Sigmoid colon (tissue), 7 donors: ENCODE measurements around the gene MLF2. TPM values are rescaled to one million over a fixed set of nuclear protein-coding genes. Genes with fewer than 3 reads are reported as not detected.

Experiments used
- DNase-seq: peaks from one replicate; pipeline ENCODE4 v3.0.0-alpha.2; 2019
- H3K27ac ChIP-seq, 4 donors: fragments of 200-600 bp; sonication (generic); one replicate each; pipeline ENCODE4 v1.5.1; 2016 to 2019; ENCODE audit warnings: mild to moderate bottlenecking in 1 of 4
- H3K27me3 ChIP-seq, 3 donors: fragments of 200-600 bp; sonication (generic); one replicate each; pipeline ENCODE4 v1.5.1; 2019; ENCODE audit warnings: mild to moderate bottlenecking in 1 of 3
- H3K36me3 ChIP-seq, 4 donors: fragments of 200-600 bp; sonication (generic); one replicate each; pipeline ENCODE4 v1.5.1; 2016 to 2019
- H3K4me1 ChIP-seq, 4 donors: fragments of 200-600 bp; sonication (generic); one replicate each; pipeline ENCODE4 v1.5.1; 2017 to 2019
- H3K4me3 ChIP-seq, 4 donors: fragments of 200-600 bp; sonication (generic); one replicate each; pipeline ENCODE4 v1.5.1; 2017 to 2019; ENCODE audit warnings: mild to moderate bottlenecking in 2 of 4, moderate library complexity in 1 of 4
- H3K9me3 ChIP-seq, 4 donors: fragments of 200-600 bp in 3 of 4; sonication (generic) in 3 of 4; one replicate each; pipeline versions ENCODE4 v1.5.1 to v1.6.1; 2013 to 2019
- CTCF ChIP-seq, 4 experiments: fragments of 450-650 bp in 3 of 4; fragments of 200-600 bp in 1 of 4; IDR thresholded peaks; one replicate each; pipeline ENCODE4 v1.5.1; 2016 to 2019; ENCODE audit warnings: antibody characterized with exemption in 4 of 4, mild to moderate bottlenecking in 3 of 4, moderate library complexity in 2 of 4
- EP300 ChIP-seq, 4 donors: sonication (generic); formaldehyde crosslinking; IDR thresholded peaks; one replicate each; pipeline ENCODE4 v1.6.1; 2017; ENCODE audit warnings: antibody characterized with exemption in 4 of 4
- POLR2A ChIP-seq, 2 donors: fragments of 450-650 bp; IDR thresholded peaks; one replicate each; pipeline ENCODE4 v1.6.1; 2016; ENCODE audit warnings: antibody characterized with exemption in 2 of 2, mild to moderate bottlenecking in 2 of 2, moderate library complexity in 2 of 2
- POLR2AphosphoS5 ChIP-seq, 4 donors: sonication (generic); formaldehyde crosslinking; IDR thresholded peaks; one replicate each; pipeline ENCODE4 v1.6.1; 2017; ENCODE audit warnings: antibody characterized with exemption in 4 of 4
- WGBS, 2 donors: extraction: QIAGEN DNeasy Blood & Tissue Kit; methylation state at CpG; one replicate each; pipeline ENCODE4 v1.1.7; 2013; 5-methylcytosine and 5-hydroxymethylcytosine counted together
- intact Hi-C: fragments of 100-400 bp; cut with DNase I; formaldehyde crosslinking; loops from one replicate; pipeline ENCODE4 v1.15.1; 2023
- polyA plus RNA-seq, 3 donors: library from polyadenylated mRNA; stranded (reverse); fragments of 200-250 nt; gene quantifications; one replicate each; pipeline ENCODE4 v1.2.3, GENCODE V29; 2013
- total RNA-seq, 4 donors: library from RNA; depleted of rRNA; stranded (reverse); fragments of >200 nt; gene quantifications; one replicate each; pipeline ENCODE4 v1.1.0, GENCODE V29; 2016
- donor health status: healthy with polysubstance abuse.
- donor health status: Bipolar disorder and iron deficiency.
- donor health status: healthy.

Gene MLF2
- total and polyA plus RNA-seq, 7 donors, result 148 to 220 (median 159) TPM

- TF ChIP-seq POLR2A (IDR thresholded peaks at IDR 0.05) (no peak), EP300 (IDR thresholded peaks at IDR 0.05) (no peak), POLR2AphosphoS5 (IDR thresholded peaks at IDR 0.05) (peak in 1 of 4 donors; percentile 17), CTCF (IDR thresholded peaks at IDR 0.05) (no peak)
- Histone ChIP-seq H3K9me3 (no peaks in the 10 kb centered on the region), H3K27ac (peak overlapping the region; percentile 93 to 99 (median 96)), H3K36me3 (peaks cover 0 to 23% (median 6%) of the 10 kb centered on the region in 4 donors), H3K4me1 (peaks cover 0 to 68% (median 66%) of the 10 kb centered on the region in 4 donors), H3K4me3 (no peak overlapping the region), H3K27me3 (no peaks in the 10 kb centered on the region)
- peak; percentile 85 for DNase-seq
- 91 to 93% methylated on average over 4 of the region's 4 CpGs for WGBS, 2 donors
- intact Hi-C loops, result no loop called here
Measured at GRCh38 chr12:6771091-6771495, 18.2 kb upstream of the MLF2 start.

- Histone ChIP-seq H3K4me3 (no peak overlapping the region), H3K27ac (peak overlapping the region; percentile 93 to 99 (median 96)), H3K4me1 (peaks cover 0 to 72% (median 69%) of the 10 kb centered on the region in 4 donors), H3K27me3 (no peaks in the 10 kb centered on the region), H3K9me3 (no peaks in the 10 kb centered on the region), H3K36me3 (peaks cover 0 to 23% (median 6%) of the 10 kb centered on the region in 4 donors)
- intact Hi-C loops, result no loop called here
- no peak for TF ChIP-seq EP300 (IDR thresholded peaks at IDR 0.05)
- no peak for TF ChIP-seq POLR2A (IDR thresholded peaks at IDR 0.05)
- TF ChIP-seq POLR2AphosphoS5 (IDR thresholded peaks at IDR 0.05), result no peak
- no peak for TF ChIP-seq CTCF (IDR thresholded peaks at IDR 0.05)
- WGBS, 2 donors, result 90 to 94% methylated on average over 10 of the region's 10 CpGs
- no peak for DNase-seq
Measured at GRCh38 chr12:6770600-6770999, 17.7 kb upstream of the MLF2 start.

GRCh38 chr12:6770094-6770493, 17.2 kb upstream of the MLF2 start:
- no peak for TF ChIP-seq CTCF (IDR thresholded peaks at IDR 0.05)
- no peak for TF ChIP-seq POLR2AphosphoS5 (IDR thresholded peaks at IDR 0.05)
- TF ChIP-seq POLR2A (IDR thresholded peaks at IDR 0.05), result no peak
- no peak for TF ChIP-seq EP300 (IDR thresholded peaks at IDR 0.05)
- Histone ChIP-seq H3K9me3 (no peaks in the 10 kb centered on the region), H3K4me3 (no peak overlapping the region), H3K4me1 (peaks cover 0 to 77% (median 74%) of the 10 kb centered on the region in 4 donors), H3K27ac (peak overlapping the region; percentile 93 to 99 (median 96)), H3K27me3 (no peaks in the 10 kb centered on the region), H3K36me3 (peaks cover 0 to 23% (median 6%) of the 10 kb centered on the region in 4 donors)
- DNase-seq, result no peak
- WGBS, 2 donors, result 88 to 89% methylated on average over 12 of the region's 12 CpGs
- intact Hi-C loops, result no loop called here

- H3K36me3 ChIP-seq, result peaks cover 0 to 23% (median 6%) of the 10 kb centered on the region in 4 donors
- peaks cover 0 to 81% (median 78%) of the 10 kb centered on the region in 4 donors for H3K4me1 ChIP-seq
- intact Hi-C loops, result loop anchor here (5.0 kb wide), 2 partner anchors 58 to 157 kb away; partner anchors contain the start of gene P3H3
- WGBS, 2 donors, result 40 to 61% methylated on average over 4 of the region's 4 CpGs
- DNase-seq, result no peak
- peak overlapping the region in 1 of 4 donors; percentile 94 for H3K4me3 ChIP-seq
- no peaks in the 10 kb centered on the region for H3K27me3 ChIP-seq
- H3K9me3 ChIP-seq, result no peaks in the 10 kb centered on the region
- TF ChIP-seq CTCF (IDR thresholded peaks at IDR 0.05) (no peak), POLR2AphosphoS5 (IDR thresholded peaks at IDR 0.05) (no peak), POLR2A (IDR thresholded peaks at IDR 0.05) (no peak), EP300 (IDR thresholded peaks at IDR 0.05) (no peak)
- H3K27ac ChIP-seq, result peak overlapping the region; percentile 93 to 99 (median 96)
Measured at GRCh38 chr12:6769666-6770065, 16.7 kb upstream of the MLF2 start.
